ENCODE measurements around the gene CINP.
"Not testable (repeated sequence)": the region's sequence is repeated elsewhere in the genome, so short reads cannot be mapped to it uniquely, and the experiment has no call there.

- TF ChIP-seq, protein P1, sequence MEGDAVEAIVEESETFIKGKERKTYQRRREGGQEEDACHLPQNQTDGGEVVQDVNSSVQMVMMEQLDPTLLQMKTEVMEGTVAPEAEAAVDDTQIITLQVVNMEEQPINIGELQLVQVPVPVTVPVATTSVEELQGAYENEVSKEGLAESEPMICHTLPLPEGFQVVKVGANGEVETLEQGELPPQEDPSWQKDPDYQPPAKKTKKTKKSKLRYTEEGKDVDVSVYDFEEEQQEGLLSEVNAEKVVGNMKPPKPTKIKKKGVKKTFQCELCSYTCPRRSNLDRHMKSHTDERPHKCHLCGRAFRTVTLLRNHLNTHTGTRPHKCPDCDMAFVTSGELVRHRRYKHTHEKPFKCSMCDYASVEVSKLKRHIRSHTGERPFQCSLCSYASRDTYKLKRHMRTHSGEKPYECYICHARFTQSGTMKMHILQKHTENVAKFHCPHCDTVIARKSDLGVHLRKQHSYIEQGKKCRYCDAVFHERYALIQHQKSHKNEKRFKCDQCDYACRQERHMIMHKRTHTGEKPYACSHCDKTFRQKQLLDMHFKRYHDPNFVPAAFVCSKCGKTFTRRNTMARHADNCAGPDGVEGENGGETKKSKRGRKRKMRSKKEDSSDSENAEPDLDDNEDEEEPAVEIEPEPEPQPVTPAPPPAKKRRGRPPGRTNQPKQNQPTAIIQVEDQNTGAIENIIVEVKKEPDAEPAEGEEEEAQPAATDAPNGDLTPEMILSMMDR (IDR thresholded peaks at IDR 0.05): not testable (repeated sequence)
- not testable (repeated sequence) for TF ChIP-seq POLR2A (IDR thresholded peaks at IDR 0.05)
Measured at GRCh38 chr14:102351593-102351992, 11.1 kb downstream of the CINP start.
